Fibroblast of lung (primary cell): Measurements from ENCODE around the gene ALDH1A1.

ENCODE experiments used
- CTCF ChIP-seq, 2 donors: IDR thresholded peaks in 1 of 2; conservative IDR thresholded peaks in 1 of 2; 1 replicate in 1 of 2; 2 replicates in 1 of 2; pipeline ENCODE4 v1.5.1; 2011 to 2012; ENCODE audit warnings: low read length in 2 of 2, control low read depth in 1 of 2, inconsistent platforms in 1 of 2, low read depth in 1 of 2, mild to moderate bottlenecking in 1 of 2
- EZH2 ChIP-seq: IDR thresholded peaks from 2 replicates; pipeline ENCODE4 v1.5.1; 2012; ENCODE audit warnings: low read length, control low read depth, mild to moderate bottlenecking; ENCODE audit errors: missing control alignments

GRCh38 chr9:72937545-72937944 lies 15.3 kb downstream of the ALDH1A1 start:
- TF ChIP-seq CTCF (conservative IDR thresholded peaks at IDR 0.05 in 1 of 2, IDR thresholded peaks at IDR 0.05 in 1 of 2; ENCODE audit: low read depth in 1 of 2, low read length in 2 of 2) (no peak), EZH2 (no peak)
